ENCODE measurements around the gene BZW2.

DNA sequence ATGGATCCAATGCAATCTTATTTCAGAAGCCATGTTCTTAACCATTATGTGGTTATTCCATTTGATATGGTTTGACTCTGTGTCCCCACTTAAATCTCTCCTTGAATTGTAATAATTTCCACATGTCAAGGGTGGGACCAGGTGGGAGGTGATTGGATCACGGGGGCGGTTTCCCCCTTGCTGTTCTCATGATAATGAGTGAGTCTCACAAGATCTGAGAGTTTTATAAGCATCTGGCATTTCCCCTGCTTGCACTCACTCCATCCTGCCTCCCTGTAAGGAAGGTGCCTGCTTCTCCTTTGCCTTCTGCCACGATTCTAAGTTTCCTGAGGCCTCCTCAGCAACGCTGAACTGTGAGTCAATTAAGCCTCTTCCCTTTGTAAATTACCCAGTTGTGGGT is 75.6 kb downstream of the BZW2 start:
- TF ChIP-seq, protein P1, sequence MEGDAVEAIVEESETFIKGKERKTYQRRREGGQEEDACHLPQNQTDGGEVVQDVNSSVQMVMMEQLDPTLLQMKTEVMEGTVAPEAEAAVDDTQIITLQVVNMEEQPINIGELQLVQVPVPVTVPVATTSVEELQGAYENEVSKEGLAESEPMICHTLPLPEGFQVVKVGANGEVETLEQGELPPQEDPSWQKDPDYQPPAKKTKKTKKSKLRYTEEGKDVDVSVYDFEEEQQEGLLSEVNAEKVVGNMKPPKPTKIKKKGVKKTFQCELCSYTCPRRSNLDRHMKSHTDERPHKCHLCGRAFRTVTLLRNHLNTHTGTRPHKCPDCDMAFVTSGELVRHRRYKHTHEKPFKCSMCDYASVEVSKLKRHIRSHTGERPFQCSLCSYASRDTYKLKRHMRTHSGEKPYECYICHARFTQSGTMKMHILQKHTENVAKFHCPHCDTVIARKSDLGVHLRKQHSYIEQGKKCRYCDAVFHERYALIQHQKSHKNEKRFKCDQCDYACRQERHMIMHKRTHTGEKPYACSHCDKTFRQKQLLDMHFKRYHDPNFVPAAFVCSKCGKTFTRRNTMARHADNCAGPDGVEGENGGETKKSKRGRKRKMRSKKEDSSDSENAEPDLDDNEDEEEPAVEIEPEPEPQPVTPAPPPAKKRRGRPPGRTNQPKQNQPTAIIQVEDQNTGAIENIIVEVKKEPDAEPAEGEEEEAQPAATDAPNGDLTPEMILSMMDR (IDR thresholded peaks at IDR 0.05; ENCODE audit: poor library complexity): no peak
- TF ChIP-seq EZH2 (IDR thresholded peaks at IDR 0.05; ENCODE audit: borderline replicate concordance) (no peak), EZH2phosphoT487 (IDR thresholded peaks at IDR 0.05; ENCODE audit: low read depth, severe bottlenecking, unreplicated experiment) (no peak)

All from hepatocyte (in vitro differentiated cells).